ENCODE results near the gene KRT27.
A peak's percentile ranks its signal among the peaks of the same experiment; 100 is the strongest.
"Not testable (repeated sequence)": the region's sequence is repeated elsewhere in the genome, so short reads cannot be mapped to it uniquely, and the experiment has no call there.

The KRT27 gene

GRCh38 chr17:40782450-40782849 is at the start of gene KRT27:
Gene KRT27 (minus strand): TSS chr17:40782550. CDS start chr17:40782493, 57 bp downstream.
- no peak for DNase-seq

GRCh38 chr17:40830085-40830776 is 47.9 kb upstream of the KRT27 start:
- DNase-seq = no peak

GRCh38 chr17:40828454-40829044 is 46.2 kb upstream of the KRT27 start:
- no peak for DNase-seq

GRCh38 chr17:40827746-40828453 is 45.5 kb upstream of the KRT27 start:
- no peak for DNase-seq

GRCh38 chr17:40825599-40825998 is 43.2 kb upstream of the KRT27 start:
- DNase-seq = no peak

GRCh38 chr17:40824015-40824832 is 41.9 kb upstream of the KRT27 start:
- DNase-seq = no peak

GRCh38 chr17:40822132-40822812 is 39.9 kb upstream of the KRT27 start, which contains the start of gene KRT10:
Gene KRT10 (minus strand): TSS chr17:40822614. CDS start chr17:40822585, 29 bp downstream.
- DNase-seq = no peak

- no peak for DNase-seq
Measured at GRCh38 chr17:40821536-40821935, 39.2 kb upstream of the KRT27 start.

- no peak for DNase-seq
Measured at GRCh38 chr17:40820228-40820838, 38.0 kb upstream of the KRT27 start.

- DNase-seq = no peak
Measured at GRCh38 chr17:40819528-40820125, 37.3 kb upstream of the KRT27 start.

GRCh38 chr17:40818733-40819527 is 36.6 kb upstream of the KRT27 start:
- DNase-seq = peak; percentile 51 to 68

GRCh38 chr17:40818343-40818732 is 36.0 kb upstream of the KRT27 start:
- DNase-seq = no peak

GRCh38 chr17:40817103-40817682 is 34.8 kb upstream of the KRT27 start:
- no peak for DNase-seq

- DNase-seq = no peak
Measured at GRCh38 chr17:40816569-40816968, 34.2 kb upstream of the KRT27 start.

- DNase-seq = no peak
Measured at GRCh38 chr17:40815381-40815780, 33.0 kb upstream of the KRT27 start.

- not testable (repeated sequence) for DNase-seq
Measured at GRCh38 chr17:40814657-40815056, 32.3 kb upstream of the KRT27 start.

GRCh38 chr17:40813804-40814203 is 31.5 kb upstream of the KRT27 start:
- no peak for DNase-seq

- no peak for DNase-seq
Measured at GRCh38 chr17:40812639-40813038, 30.3 kb upstream of the KRT27 start.

GRCh38 chr17:40810494-40810893 is 28.1 kb upstream of the KRT27 start:
- no peak for DNase-seq

- DNase-seq = no peak
Measured at GRCh38 chr17:40809721-40810421, 27.5 kb upstream of the KRT27 start.
